DMS79 (cell line): ENCODE measurements around the gene USH2A.

ENCODE experiments used
- DNase-seq: peaks from one replicate; lab custom pipeline; 2025; lab: John Stamatoyannopoulos, UW

Gene USH2A

GRCh38 chr1:215865060-215865459 is 558.2 kb downstream of the USH2A start:
- DNase-seq, result no peak

GRCh38 chr1:215863796-215864195 is 559.5 kb downstream of the USH2A start:
- no peak for DNase-seq

GRCh38 chr1:215860833-215861232 is 562.4 kb downstream of the USH2A start:
- DNase-seq, result no peak

GRCh38 chr1:215857317-215857716 is 565.9 kb downstream of the USH2A start:
- no peak for DNase-seq

- DNase-seq, result no peak
Observed at GRCh38 chr1:215845234-215845891, 577.9 kb downstream of the USH2A start.

- no peak for DNase-seq
Observed at GRCh38 chr1:215844777-215845176, 578.5 kb downstream of the USH2A start.

- DNase-seq, result no peak
Observed at GRCh38 chr1:215844266-215844665, 579.0 kb downstream of the USH2A start.

GRCh38 chr1:215842905-215843304 is 580.3 kb downstream of the USH2A start:
- DNase-seq, result no peak

- DNase-seq, result no peak
Observed at GRCh38 chr1:215835951-215836350, 587.3 kb downstream of the USH2A start.

GRCh38 chr1:215833941-215834729 is 589.1 kb downstream of the USH2A start:
- DNase-seq, result no peak

GRCh38 chr1:215830226-215830810 is 592.9 kb downstream of the USH2A start:
- DNase-seq, result no peak

- DNase-seq, result no peak
Observed at GRCh38 chr1:215825056-215825455, 598.2 kb downstream of the USH2A start.

- no peak for DNase-seq
Observed at GRCh38 chr1:215824245-215824644, 599.0 kb downstream of the USH2A start.

GRCh38 chr1:215819114-215819513 is 604.1 kb downstream of the USH2A start:
- no peak for DNase-seq

- DNase-seq, result no peak
Observed at GRCh38 chr1:215807911-215808436, 615.3 kb downstream of the USH2A start.

GRCh38 chr1:215807218-215807617 is 616.0 kb downstream of the USH2A start:
- DNase-seq, result no peak

GRCh38 chr1:215797859-215798258 is 625.4 kb downstream of the USH2A start:
- DNase-seq, result no peak

- DNase-seq, result no peak
Observed at GRCh38 chr1:215794156-215794555, 629.1 kb downstream of the USH2A start.

GRCh38 chr1:215793180-215793579 is 630.1 kb downstream of the USH2A start:
- DNase-seq, result no peak

GRCh38 chr1:215792446-215792845 is 630.8 kb downstream of the USH2A start:
- no peak for DNase-seq

GRCh38 chr1:215789981-215790380 is 633.3 kb downstream of the USH2A start:
- DNase-seq, result no peak

GRCh38 chr1:215786997-215787396 is 636.3 kb downstream of the USH2A start:
- DNase-seq, result no peak

- no peak for DNase-seq
Observed at GRCh38 chr1:215780641-215781040, 642.6 kb downstream of the USH2A start.
